GM19043 (cell line): Measurements from ENCODE around the gene EGFL8.
"Not testable (repeated sequence)": the region's sequence is repeated elsewhere in the genome, so short reads cannot be mapped to it uniquely, and the experiment has no call there.

Source experiments
- ATAC-seq: cut with Tn5 transposase; IDR thresholded peaks from one replicate; pipeline ENCODE4 v1.9.1; 2021; ENCODE audit warnings: low read depth; ENCODE audit not compliant: unreplicated experiment

The EGFL8 gene

GRCh38 chr6:32164295-32164694 is at the start of gene EGFL8:
Gene EGFL8 (plus strand): TSS chr6:32164595. CDS start chr6:32166166, 1,571 bp downstream.
- no peak for ATAC-seq

- no peak for ATAC-seq
Measured at GRCh38 chr6:32114796-32115195, 49.6 kb upstream of the EGFL8 start.

- no peak for ATAC-seq
Measured at GRCh38 chr6:32115623-32116022, 48.8 kb upstream of the EGFL8 start.

GRCh38 chr6:32116674-32117073 is 47.7 kb upstream of the EGFL8 start:
- no peak for ATAC-seq

- ATAC-seq: no peak
Measured at GRCh38 chr6:32117461-32117860, 46.9 kb upstream of the EGFL8 start.

- no peak for ATAC-seq
Measured at GRCh38 chr6:32118782-32119628, 45.4 kb upstream of the EGFL8 start.

- no peak for ATAC-seq
Measured at GRCh38 chr6:32120573-32121059, 43.8 kb upstream of the EGFL8 start.

- ATAC-seq: no peak
Measured at GRCh38 chr6:32123681-32124080, 40.7 kb upstream of the EGFL8 start.

GRCh38 chr6:32126880-32127279 is 37.5 kb upstream of the EGFL8 start:
- no peak for ATAC-seq

GRCh38 chr6:32127409-32127716 is 37.0 kb upstream of the EGFL8 start:
- no peak for ATAC-seq

- peak; percentile 84 for ATAC-seq
Measured at GRCh38 chr6:32127717-32128592, 36.4 kb upstream of the EGFL8 start, which contains the start of gene ATF6B. Gene ATF6B (minus strand): TSS chr6:32128246. CDS start chr6:32128207, 39 bp downstream.

GRCh38 chr6:32128751-32129296 is 35.6 kb upstream of the EGFL8 start:
- ATAC-seq: no peak

- no peak for ATAC-seq
Measured at GRCh38 chr6:32129297-32130088, 34.9 kb upstream of the EGFL8 start.

GRCh38 chr6:32131439-32131948 is 32.9 kb upstream of the EGFL8 start:
- no peak for ATAC-seq

GRCh38 chr6:32132110-32132509 is 32.3 kb upstream of the EGFL8 start:
- no peak for ATAC-seq

- ATAC-seq: no peak
Measured at GRCh38 chr6:32133786-32134185, 30.6 kb upstream of the EGFL8 start.

GRCh38 chr6:32137454-32137853 is 26.9 kb upstream of the EGFL8 start:
- ATAC-seq: no peak

- no peak for ATAC-seq
Measured at GRCh38 chr6:32139590-32139989, 24.8 kb upstream of the EGFL8 start.

GRCh38 chr6:32140420-32141046 is 23.9 kb upstream of the EGFL8 start:
- ATAC-seq: no peak

- not testable (repeated sequence) for ATAC-seq
Measured at GRCh38 chr6:32144238-32144637, 20.2 kb upstream of the EGFL8 start.
